Heart right ventricle (tissue), 16 donors: ENCODE measurements around the gene BRD4. TPM values are rescaled to one million over a fixed set of nuclear protein-coding genes. Genes with fewer than 3 reads are reported as not detected.

Experiments
- ATAC-seq, 8 donors: fragments of 200-7000 bp; cut with Tn5 transposase; one replicate each; pipeline ENCODE4 v1.9.1; 2020; ENCODE audit warnings: mild to moderate bottlenecking in 8 of 8, moderate library complexity in 8 of 8, moderate number of reproducible peaks in 1 of 8
- DNase-seq, 2 donors: peaks; one replicate each; pipeline ENCODE4 v3.0.0-alpha.2; 2020
- H3K27ac ChIP-seq, 10 donors: fragments of 200-600 bp; sonication (generic) in 2 of 10; one replicate each; pipeline versions ENCODE4 v1.5.0 to v1.8.0; 2020 to 2022; ENCODE audit warnings: mild to moderate bottlenecking in 3 of 10
- H3K27me3 ChIP-seq, 7 donors: fragments of 200-600 bp; one replicate each; pipeline ENCODE4 v1.8.0; 2021 to 2022; ENCODE audit warnings: mild to moderate bottlenecking in 2 of 7
- H3K36me3 ChIP-seq, 9 donors: fragments of 200-600 bp; sonication (generic) in 1 of 9; one replicate each; pipeline versions ENCODE4 v1.5.0 to v1.8.0; 2020 to 2022; ENCODE audit warnings: mild to moderate bottlenecking in 2 of 9
- H3K4me1 ChIP-seq, 9 donors: fragments of 200-600 bp; sonication (generic) in 1 of 9; one replicate each; pipeline versions ENCODE4 v1.5.0 to v1.8.0; 2020 to 2022; ENCODE audit warnings: mild to moderate bottlenecking in 4 of 9
- H3K4me3 ChIP-seq, 10 donors: fragments of 200-600 bp; sonication (generic) in 2 of 10; one replicate each; pipeline versions ENCODE4 v1.5.0 to v1.8.0; 2020 to 2022; ENCODE audit warnings: mild to moderate bottlenecking in 7 of 10, moderate library complexity in 2 of 10
- H3K9me3 ChIP-seq, 11 donors: fragments of 200-600 bp in 10 of 11; sonication (generic) in 2 of 11; one replicate each; pipeline versions ENCODE4 v1.5.0 to v1.8.0; 2013 to 2022; ENCODE audit warnings: mild to moderate bottlenecking in 2 of 11, control low read depth in 1 of 11, moderate library complexity in 1 of 11
- WGBS, 2 donors: extraction: QIAGEN DNeasy Blood & Tissue Kit; methylation state at CpG; one replicate each; pipeline ENCODE4 v1.1.7; 2013; ENCODE audit warnings: inconsistent platforms in 1 of 2; 5-methylcytosine and 5-hydroxymethylcytosine counted together
- intact Hi-C, 10 donors: fragments of 100-400 bp; cut with DNase I; formaldehyde crosslinking; loops; one replicate each; pipeline versions ENCODE4 v1.11.1 to v1.14.2; 2022
- polyA plus RNA-seq, 2 donors: library from polyadenylated mRNA; stranded (reverse); fragments of 200-250 nt; gene quantifications; one replicate each; pipeline ENCODE4 v1.2.3, GENCODE V29; 2013
- total RNA-seq, 10 donors: library from RNA; stranded (reverse); fragmentation: NEBNext Ultra II Directional in 3 of 10; extraction: Animal tissue kit (Norgen Biotek cat#: 25700) in 3 of 10; gene quantifications; one replicate each; pipeline versions ENCODE4 v1.2.1 to v1.2.4, GENCODE V29; 2021 to 2023
- TF ChIP-seq, protein P1 (sequence below), 9 donors: fragments of 200-600 bp; sonication (generic) in 2 of 9; IDR thresholded peaks; one replicate each; pipeline versions ENCODE4 v1.5.0 to v1.8.0; 2021 to 2022; ENCODE audit warnings: antibody characterized with exemption in 9 of 9, mild to moderate bottlenecking in 5 of 9, moderate library complexity in 1 of 9
- donor health status: Arrhythmogenic right ventricular cardiomyopathy.
- donor health status: ischemic (EF 13 %, LVEDD 7.1; RV severe dilation, severe dysfunction).
- donor health status: healthy with polysubstance abuse.
- donor health status: DM: no; HTN: yes; CAD: no.
- donor health status: DM: no; HTN: no; CAD: no.
- donor health status: ischemic (EF 25% LVEDD 6.9; RV normal size, moderate dysfunction).
- donor health status: ischemic (EF 25% LVEDD 5.7; RV mildly dilated, moderate dysfunction).
- donor health status: healthy.
- donor health status: DM: yes; HTN: yes; CAD: no.
- donor health status: Ischemic cardiomyopathy.
- donor health status: ischemic (EF 35%, LVEDD 5.7; RV mildly dilated, moderate dysfunction).
- donor health status: nonischemic (EF 11% LVEDD 7.7; RV severe dilation, severe dysfunction).
- donor health status: DM: yes; HTN: yes; CAD: no.
- donor health status: PGD.
- donor health status: ischemic (EF 29% LVEDD 5.4; RV normal size, mild dysfunction).
- donor health status: nonischemic (EF 23%, LVEDD 6.1; RV moderate dilation, normal function).

The BRD4 gene
- total and polyA plus RNA-seq, 12 donors: 31.2 to 85.1 (median 53.6) TPM

DNA sequence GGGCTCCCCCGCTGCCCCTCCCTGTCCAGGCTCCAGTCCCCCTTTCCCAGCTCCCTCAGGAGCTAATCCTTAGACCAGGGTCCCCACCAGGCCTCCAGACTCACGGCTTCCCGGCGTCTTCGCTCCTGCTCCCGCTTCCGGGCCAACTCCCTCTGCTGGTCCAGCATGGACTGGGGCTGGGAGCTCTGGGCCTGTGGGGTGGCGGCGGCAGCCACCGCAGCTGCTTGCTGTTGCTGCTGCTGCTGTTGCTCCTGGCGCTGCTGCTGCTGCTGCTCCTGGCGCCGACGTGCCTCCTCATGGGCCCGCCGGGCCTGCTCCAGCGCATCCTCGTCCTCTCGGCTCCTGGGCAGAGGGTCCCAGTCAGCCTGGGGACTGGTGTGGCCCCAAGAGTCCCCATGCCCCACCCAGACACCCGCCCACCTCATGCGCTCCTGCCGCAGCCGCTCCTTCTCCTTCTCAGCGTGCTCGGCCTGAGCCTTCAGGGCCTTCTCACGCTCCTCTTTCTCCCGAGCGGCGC lies 93.6 kb downstream of the BRD4 start:
- Histone ChIP-seq H3K36me3 (peaks cover 0 to 86% (median 58%) of the 10 kb centered on the region in 9 donors), H3K9me3 (no peaks in the 10 kb centered on the region), H3K27me3 (peaks cover 0 to under 1% (median 0%) of the 10 kb centered on the region in 7 donors), H3K4me3 (no peak overlapping the region), H3K4me1 (peaks cover 0 to 27% (median 9%) of the 10 kb centered on the region in 9 donors), H3K27ac (peak overlapping the region in 7 of 10 donors; percentile 9 to 50 (median 44))
- ATAC-seq: peak in 7 of 8 donors; percentile 3 to 39 (median 26)
- intact Hi-C loops: no loop called here
- TF ChIP-seq, protein P1, sequence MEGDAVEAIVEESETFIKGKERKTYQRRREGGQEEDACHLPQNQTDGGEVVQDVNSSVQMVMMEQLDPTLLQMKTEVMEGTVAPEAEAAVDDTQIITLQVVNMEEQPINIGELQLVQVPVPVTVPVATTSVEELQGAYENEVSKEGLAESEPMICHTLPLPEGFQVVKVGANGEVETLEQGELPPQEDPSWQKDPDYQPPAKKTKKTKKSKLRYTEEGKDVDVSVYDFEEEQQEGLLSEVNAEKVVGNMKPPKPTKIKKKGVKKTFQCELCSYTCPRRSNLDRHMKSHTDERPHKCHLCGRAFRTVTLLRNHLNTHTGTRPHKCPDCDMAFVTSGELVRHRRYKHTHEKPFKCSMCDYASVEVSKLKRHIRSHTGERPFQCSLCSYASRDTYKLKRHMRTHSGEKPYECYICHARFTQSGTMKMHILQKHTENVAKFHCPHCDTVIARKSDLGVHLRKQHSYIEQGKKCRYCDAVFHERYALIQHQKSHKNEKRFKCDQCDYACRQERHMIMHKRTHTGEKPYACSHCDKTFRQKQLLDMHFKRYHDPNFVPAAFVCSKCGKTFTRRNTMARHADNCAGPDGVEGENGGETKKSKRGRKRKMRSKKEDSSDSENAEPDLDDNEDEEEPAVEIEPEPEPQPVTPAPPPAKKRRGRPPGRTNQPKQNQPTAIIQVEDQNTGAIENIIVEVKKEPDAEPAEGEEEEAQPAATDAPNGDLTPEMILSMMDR (IDR thresholded peaks at IDR 0.05): peak in 6 of 9 donors; percentile 8 to 33 (median 16)
- 87 to 90% methylated on average over 29 of the region's 29 CpGs for WGBS, 2 donors
- peak in 1 of 2 donors; percentile 50 for DNase-seq

DNA sequence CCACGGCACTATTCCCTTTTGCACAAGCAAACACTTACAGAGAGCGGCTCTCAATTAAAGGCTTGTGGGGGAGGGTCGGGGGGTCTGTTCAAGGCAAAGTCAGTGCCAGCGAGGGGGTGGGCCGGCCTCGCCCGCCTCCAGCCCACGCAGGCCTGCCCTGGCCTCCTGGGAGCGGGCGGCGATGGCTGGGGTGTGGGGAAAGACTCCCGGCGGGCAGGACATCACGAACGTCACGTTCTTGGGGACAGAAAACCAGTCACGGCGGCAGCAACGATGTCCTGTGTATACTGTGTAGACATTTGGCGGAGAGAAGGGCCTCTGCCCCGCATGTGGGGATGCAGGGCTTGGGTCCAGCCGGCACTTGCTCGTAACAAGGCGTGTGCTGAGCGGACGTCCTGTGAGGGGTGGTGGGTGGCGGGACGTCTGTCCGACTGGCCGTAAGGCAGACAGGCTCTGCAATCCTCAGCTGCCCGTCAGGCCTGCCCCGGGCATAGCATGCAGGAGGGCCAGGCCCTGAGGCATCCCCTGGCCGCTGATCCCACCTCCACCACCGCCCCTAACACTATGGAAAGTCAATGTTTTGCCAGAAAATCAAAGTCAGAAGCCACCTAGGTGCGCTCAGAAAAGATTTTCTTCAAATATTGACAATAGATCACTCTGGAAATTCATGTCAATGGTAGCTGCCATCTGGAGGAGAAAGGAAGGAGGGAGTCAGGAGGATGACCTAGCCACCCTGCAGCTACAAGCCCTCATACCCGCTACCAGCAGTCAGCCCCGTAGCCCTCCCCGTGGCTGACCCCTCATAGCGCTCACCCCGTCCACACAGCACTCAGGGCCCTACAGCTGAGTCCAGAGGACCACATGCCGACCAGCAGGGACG lies 94.3 kb downstream of the BRD4 start:
- TF ChIP-seq, protein P1 (IDR thresholded peaks at IDR 0.05): no peak
- Histone ChIP-seq H3K4me3 (no peak overlapping the region), H3K27ac (peak overlapping the region in 7 of 10 donors; percentile 9 to 50 (median 44)), H3K4me1 (peaks cover 0 to 32% (median 16%) of the 10 kb centered on the region in 9 donors), H3K9me3 (no peaks in the 10 kb centered on the region), H3K27me3 (peaks cover 0 to 8% (median 0%) of the 10 kb centered on the region in 7 donors), H3K36me3 (peaks cover 0 to 80% (median 52%) of the 10 kb centered on the region in 9 donors)
- 88 to 90% methylated on average over 42 of the region's 42 CpGs for WGBS, 2 donors
- intact Hi-C loops: no loop called here
- DNase-seq (no peak), ATAC-seq (peak in 4 of 8 donors; percentile 5 to 21 (median 14))

DNA sequence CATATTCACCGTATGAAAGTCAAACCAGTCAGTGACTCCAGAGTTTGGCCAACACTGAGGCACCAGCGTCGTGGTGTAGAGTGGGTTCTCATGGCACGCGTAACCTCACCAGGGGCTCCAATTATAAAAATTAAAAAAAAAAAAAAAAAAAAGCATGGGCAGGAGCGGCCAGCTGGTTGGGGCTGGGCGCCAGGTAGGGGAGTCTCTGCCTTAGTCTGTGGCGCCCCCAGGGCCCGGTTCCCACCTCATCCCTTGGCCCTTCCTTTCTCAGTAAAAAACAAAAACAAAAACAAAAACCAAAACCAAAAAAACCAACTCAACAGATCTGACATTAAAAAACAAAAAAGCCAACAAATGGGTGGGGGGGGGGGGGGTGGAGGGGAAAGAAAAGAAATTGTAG lies 95.5 kb downstream of the BRD4 start:
- TF ChIP-seq, protein P1 (IDR thresholded peaks at IDR 0.05): no peak
- Histone ChIP-seq H3K4me3 (no peak overlapping the region), H3K36me3 (peaks cover 0 to 71% (median 47%) of the 10 kb centered on the region in 9 donors), H3K27ac (no peak overlapping the region), H3K9me3 (no peaks in the 10 kb centered on the region), H3K4me1 (peaks cover 3 to 38% (median 18%) of the 10 kb centered on the region in 9 donors), H3K27me3 (peaks cover 0 to 19% (median 9%) of the 10 kb centered on the region in 7 donors)
- 94 to 95% methylated on average over 9 of the region's 9 CpGs for WGBS, 2 donors
- ATAC-seq (no peak), DNase-seq (no peak)
- intact Hi-C loops: no loop called here

DNA sequence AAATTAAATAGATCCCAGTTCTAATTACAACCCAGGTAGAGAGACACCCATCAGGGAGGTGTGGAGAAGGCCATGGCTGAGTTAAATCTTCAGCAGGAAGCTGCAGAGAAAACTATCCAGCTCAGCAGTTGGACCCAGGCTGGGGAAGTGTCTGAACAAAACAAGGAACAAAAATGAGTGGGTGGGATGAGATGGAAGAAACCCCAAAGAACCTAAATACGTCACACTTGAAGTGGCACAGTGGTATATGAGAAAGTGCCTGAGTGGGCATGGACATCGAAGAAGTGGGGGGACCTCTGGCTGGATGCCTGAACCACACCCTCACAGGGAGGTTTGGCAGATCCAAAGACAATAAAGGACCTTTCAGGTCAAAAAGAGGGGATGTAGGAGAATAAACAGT lies 96.6 kb downstream of the BRD4 start:
- Histone ChIP-seq H3K9me3 (no peaks in the 10 kb centered on the region), H3K4me1 (peaks cover 4 to 36% (median 19%) of the 10 kb centered on the region in 9 donors), H3K27ac (peak overlapping the region in 1 of 10 donors; percentile 18), H3K4me3 (no peak overlapping the region), H3K36me3 (peaks cover 0 to 60% (median 43%) of the 10 kb centered on the region in 9 donors), H3K27me3 (peaks cover 0 to 30% (median 17%) of the 10 kb centered on the region in 7 donors)
- ATAC-seq (no peak), DNase-seq (no peak)
- WGBS, 2 donors: 79 to 80% methylated on average over 2 of the region's 2 CpGs
- TF ChIP-seq, protein P1 (IDR thresholded peaks at IDR 0.05): no peak
- intact Hi-C loops: no loop called here
